IMR-90 (cell line): Measurements from ENCODE around the gene CDKL5.

Experiments
- BHLHE40 ChIP-seq: fragments of 150-350 bp; IDR thresholded peaks from 2 replicates; pipeline ENCODE4 v1.6.1; 2016; ENCODE audit warnings: mild to moderate bottlenecking, low read depth, low read length
- CEBPB ChIP-seq: IDR thresholded peaks from 2 replicates; pipeline ENCODE4 v1.6.1; 2012; ENCODE audit warnings: low read depth, low read length, improper control_type of control experiment
- CHD1 ChIP-seq: IDR thresholded peaks from 2 replicates; pipeline ENCODE4 v1.6.1; 2012; ENCODE audit warnings: low read depth, low read length, improper control_type of control experiment
- MAFK ChIP-seq: IDR thresholded peaks from 2 replicates; pipeline ENCODE4 v1.6.1; 2012; ENCODE audit warnings: low read depth, low read length, improper control_type of control experiment
- POLR2A ChIP-seq: IDR thresholded peaks from 2 replicates; pipeline ENCODE4 v1.6.1; 2012; ENCODE audit warnings: mild to moderate bottlenecking, low read depth, low read length
- RFX5 ChIP-seq: IDR thresholded peaks from 2 replicates; pipeline ENCODE4 v1.8.0; 2012; ENCODE audit warnings: low read depth, mild to moderate bottlenecking, low read length, moderate library complexity
- SMC3 ChIP-seq: fragments of 150-350 bp; IDR thresholded peaks from 2 replicates; pipeline ENCODE4 v1.6.1; 2016; ENCODE audit warnings: low read depth, mild to moderate bottlenecking, antibody characterized with exemption, low read length, moderate library complexity
- USF2 ChIP-seq: fragments of 150-350 bp; IDR thresholded peaks from 2 replicates; pipeline ENCODE4 v1.6.1; 2017; ENCODE audit warnings: mild to moderate bottlenecking, antibody characterized with exemption, low read length, low read depth
- TF ChIP-seq, protein P1 (sequence below): conservative IDR thresholded peaks from 2 replicates; pipeline ENCODE4 v1.5.1; 2012; ENCODE audit warnings: mild to moderate bottlenecking, low read depth, low read length, improper control_type of control experiment

DNA sequence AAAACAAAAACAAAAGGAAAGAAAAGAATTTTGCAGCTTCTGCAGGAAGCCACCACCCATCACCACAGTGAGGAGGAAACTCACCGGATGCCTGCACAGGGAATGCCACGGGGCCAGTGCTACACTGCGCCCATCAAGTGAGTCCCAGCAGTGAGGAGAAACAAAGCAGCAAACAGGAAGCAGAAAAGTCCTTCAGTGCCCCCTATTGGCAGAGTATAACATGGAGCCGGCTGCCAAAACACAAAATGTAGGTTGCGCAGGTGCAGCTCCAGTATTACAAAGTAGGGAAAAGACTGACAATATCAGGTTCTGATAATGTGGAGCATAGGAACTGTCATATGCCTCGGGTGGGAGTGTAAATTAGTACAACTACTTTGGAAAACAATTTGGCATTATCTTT, 47.6 kb upstream of the CDKL5 start:
- TF ChIP-seq, protein P1, sequence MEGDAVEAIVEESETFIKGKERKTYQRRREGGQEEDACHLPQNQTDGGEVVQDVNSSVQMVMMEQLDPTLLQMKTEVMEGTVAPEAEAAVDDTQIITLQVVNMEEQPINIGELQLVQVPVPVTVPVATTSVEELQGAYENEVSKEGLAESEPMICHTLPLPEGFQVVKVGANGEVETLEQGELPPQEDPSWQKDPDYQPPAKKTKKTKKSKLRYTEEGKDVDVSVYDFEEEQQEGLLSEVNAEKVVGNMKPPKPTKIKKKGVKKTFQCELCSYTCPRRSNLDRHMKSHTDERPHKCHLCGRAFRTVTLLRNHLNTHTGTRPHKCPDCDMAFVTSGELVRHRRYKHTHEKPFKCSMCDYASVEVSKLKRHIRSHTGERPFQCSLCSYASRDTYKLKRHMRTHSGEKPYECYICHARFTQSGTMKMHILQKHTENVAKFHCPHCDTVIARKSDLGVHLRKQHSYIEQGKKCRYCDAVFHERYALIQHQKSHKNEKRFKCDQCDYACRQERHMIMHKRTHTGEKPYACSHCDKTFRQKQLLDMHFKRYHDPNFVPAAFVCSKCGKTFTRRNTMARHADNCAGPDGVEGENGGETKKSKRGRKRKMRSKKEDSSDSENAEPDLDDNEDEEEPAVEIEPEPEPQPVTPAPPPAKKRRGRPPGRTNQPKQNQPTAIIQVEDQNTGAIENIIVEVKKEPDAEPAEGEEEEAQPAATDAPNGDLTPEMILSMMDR: peak; percentile 59
- no peak for TF ChIP-seq RFX5
- TF ChIP-seq POLR2A: no peak
- peak; percentile 41 for TF ChIP-seq SMC3
- TF ChIP-seq USF2: no peak
- TF ChIP-seq CHD1: no peak
- TF ChIP-seq CEBPB: no peak
- TF ChIP-seq BHLHE40: no peak
- no peak for TF ChIP-seq MAFK
